ENCODE data around the gene EDEM2. TPM values are rescaled to one million over a fixed set of nuclear protein-coding genes. Genes with fewer than 3 reads are reported as not detected.
A peak's percentile ranks its signal among the peaks of the same experiment; 100 is the strongest.
"Not testable (repeated sequence)": the region's sequence is repeated elsewhere in the genome, so short reads cannot be mapped to it uniquely, and the experiment has no call there.

Gene EDEM2
- total RNA-seq, 1 donor = 37.6 TPM

- H3K4me3 ChIP-seq (ENCODE audit: low read depth, low read length) = no peak overlapping the region
- no peak for TF ChIP-seq CTCF (IDR thresholded peaks at IDR 0.05; ENCODE audit: insufficient read depth, low read depth, low read length)
- DNase-seq (ENCODE audit: low read depth) = peak; percentile 69
Measured at GRCh38 chr20:35187584-35188190, 40.6 kb upstream of the EDEM2 start.

GRCh38 chr20:35186691-35187289 lies 39.7 kb upstream of the EDEM2 start:
- H3K4me3 ChIP-seq (ENCODE audit: low read depth, low read length); DNase-seq (ENCODE audit: low read depth): not testable (repeated sequence)

- H3K4me3 ChIP-seq (ENCODE audit: low read depth, low read length) = no peak overlapping the region
- TF ChIP-seq CTCF (IDR thresholded peaks at IDR 0.05; ENCODE audit: insufficient read depth, low read depth, low read length) = no peak
- no peak for DNase-seq (ENCODE audit: low read depth)
Measured at GRCh38 chr20:35181731-35182130, 34.6 kb upstream of the EDEM2 start.

GRCh38 chr20:35180266-35180665 lies 33.1 kb upstream of the EDEM2 start:
- no peak for DNase-seq (ENCODE audit: low read depth)

GRCh38 chr20:35179292-35180212 lies 32.4 kb upstream of the EDEM2 start:
- no peak overlapping the region for H3K4me3 ChIP-seq (ENCODE audit: low read depth, low read length)
- DNase-seq (ENCODE audit: low read depth) = no peak
- TF ChIP-seq CTCF (IDR thresholded peaks at IDR 0.05; ENCODE audit: insufficient read depth, low read depth, low read length) = no peak

More at GRCh38 chr20:35180266-35180665, 33.1 kb upstream of the EDEM2 start:
- TF ChIP-seq CTCF (IDR thresholded peaks at IDR 0.05; ENCODE audit: insufficient read depth, low read depth, low read length) = no peak
- no peak overlapping the region for H3K4me3 ChIP-seq (ENCODE audit: low read depth, low read length)

GRCh38 chr20:35176132-35176531 lies 29.0 kb upstream of the EDEM2 start:
- TF ChIP-seq CTCF (IDR thresholded peaks at IDR 0.05; ENCODE audit: insufficient read depth, low read depth, low read length) = no peak
- no peak for DNase-seq (ENCODE audit: low read depth)

More at GRCh38 chr20:35176132-35176531, 29.0 kb upstream of the EDEM2 start:
- H3K4me3 ChIP-seq (ENCODE audit: low read depth, low read length) = no peak overlapping the region

All from fibroblast of villous mesenchyme (primary cell).